HG02763 (cell line): ENCODE results near the gene CHD9.
"Not testable (repeated sequence)": the region's sequence is repeated elsewhere in the genome, so short reads cannot be mapped to it uniquely, and the experiment has no call there.

Source experiments
- ATAC-seq: cut with Tn5 transposase; IDR thresholded peaks from one replicate; pipeline ENCODE4 v1.9.1; 2021; ENCODE audit warnings: mild to moderate bottlenecking, moderate library complexity; ENCODE audit not compliant: unreplicated experiment

CHD9 gene

GRCh38 chr16:53054670-53055485 is at the start of gene CHD9:
CHD9 (plus strand) TSS chr16:53054991; CDS start chr16:53156090, 101,099 bp downstream.
- peak; percentile 85 for ATAC-seq

- ATAC-seq, result no peak
These were observed 47.7 kb upstream of the CHD9 start for GRCh38 chr16:53007095-53007494.

GRCh38 chr16:53014287-53014686 is 40.5 kb upstream of the CHD9 start:
- ATAC-seq, result no peak

- no peak for ATAC-seq
These were observed 35.9 kb upstream of the CHD9 start for GRCh38 chr16:53018834-53019416.

- no peak for ATAC-seq
These were observed 32.4 kb upstream of the CHD9 start for GRCh38 chr16:53022374-53022773.

- ATAC-seq, result no peak
These were observed 30.7 kb upstream of the CHD9 start for GRCh38 chr16:53024045-53024444.

GRCh38 chr16:53029971-53030370 is 24.8 kb upstream of the CHD9 start:
- no peak for ATAC-seq

GRCh38 chr16:53031323-53031942 is 23.4 kb upstream of the CHD9 start:
- ATAC-seq, result no peak

GRCh38 chr16:53034306-53034705 is 20.5 kb upstream of the CHD9 start:
- no peak for ATAC-seq

GRCh38 chr16:53035176-53035942 is 19.4 kb upstream of the CHD9 start:
- ATAC-seq, result no peak

GRCh38 chr16:53036066-53036465 is 18.7 kb upstream of the CHD9 start:
- no peak for ATAC-seq

GRCh38 chr16:53036711-53037110 is 18.1 kb upstream of the CHD9 start:
- ATAC-seq, result not testable (repeated sequence)

- no peak for ATAC-seq
These were observed 14.0 kb upstream of the CHD9 start for GRCh38 chr16:53040788-53041187.

- no peak for ATAC-seq
These were observed 13.3 kb upstream of the CHD9 start for GRCh38 chr16:53041320-53042051.

- ATAC-seq, result no peak
These were observed 12.5 kb upstream of the CHD9 start for GRCh38 chr16:53042235-53042701.

- ATAC-seq, result no peak
These were observed 11.4 kb upstream of the CHD9 start for GRCh38 chr16:53043428-53043831.

GRCh38 chr16:53043986-53044601 is 10.7 kb upstream of the CHD9 start:
- no peak for ATAC-seq

GRCh38 chr16:53045341-53046220 is 9.2 kb upstream of the CHD9 start:
- no peak for ATAC-seq

GRCh38 chr16:53047515-53047914 is 7.3 kb upstream of the CHD9 start:
- ATAC-seq, result not testable (repeated sequence)
